Peyer's patch (tissue), 4 donors: ENCODE data around the gene HMCES.
A peak's percentile ranks its signal among the peaks of the same experiment; 100 is the strongest.

ENCODE experiments used
- POLR2A ChIP-seq, 2 donors: fragments of 450-650 bp; IDR thresholded peaks; one replicate each; pipeline ENCODE4 v1.5.1; 2017; ENCODE audit warnings: antibody characterized with exemption in 2 of 2, mild to moderate bottlenecking in 2 of 2, moderate library complexity in 2 of 2
- TF ChIP-seq, protein P1 (sequence below), 6 experiments: fragments of 450-650 bp in 4 of 6; fragments of 200-600 bp in 2 of 6; sonication (generic) in 1 of 6; IDR thresholded peaks; one replicate each; pipeline ENCODE4 v1.5.1; 2017 to 2019; ENCODE audit warnings: antibody characterized with exemption in 6 of 6, mild to moderate bottlenecking in 3 of 6, moderate library complexity in 1 of 6

DNA sequence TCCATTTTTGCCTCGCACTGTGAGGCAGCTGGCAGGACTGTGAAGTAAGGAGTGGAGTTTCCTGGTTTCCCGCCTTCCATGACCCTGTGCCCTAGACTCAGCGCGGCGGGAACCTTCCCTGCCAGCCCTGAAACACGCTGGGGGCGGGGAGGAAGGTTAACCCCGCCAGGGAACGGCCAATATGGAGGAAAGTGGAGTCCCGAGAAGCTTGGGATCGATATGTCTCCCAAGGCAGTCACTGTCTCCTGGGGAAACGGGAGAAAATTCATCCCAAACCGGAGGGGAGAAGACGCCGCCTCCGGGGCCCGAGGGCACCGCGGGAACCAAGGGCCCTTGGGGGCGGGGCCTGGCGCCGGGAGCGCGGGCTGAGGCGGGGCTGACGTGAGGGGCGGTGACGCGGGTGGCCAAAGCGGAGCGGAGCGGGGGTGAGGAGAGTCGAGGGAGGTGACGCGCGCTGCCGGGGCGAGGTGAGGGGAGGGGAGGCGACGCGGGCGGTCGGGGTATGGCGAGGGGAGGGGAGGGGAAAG, at the start of gene HMCES:
- TF ChIP-seq, protein P1, sequence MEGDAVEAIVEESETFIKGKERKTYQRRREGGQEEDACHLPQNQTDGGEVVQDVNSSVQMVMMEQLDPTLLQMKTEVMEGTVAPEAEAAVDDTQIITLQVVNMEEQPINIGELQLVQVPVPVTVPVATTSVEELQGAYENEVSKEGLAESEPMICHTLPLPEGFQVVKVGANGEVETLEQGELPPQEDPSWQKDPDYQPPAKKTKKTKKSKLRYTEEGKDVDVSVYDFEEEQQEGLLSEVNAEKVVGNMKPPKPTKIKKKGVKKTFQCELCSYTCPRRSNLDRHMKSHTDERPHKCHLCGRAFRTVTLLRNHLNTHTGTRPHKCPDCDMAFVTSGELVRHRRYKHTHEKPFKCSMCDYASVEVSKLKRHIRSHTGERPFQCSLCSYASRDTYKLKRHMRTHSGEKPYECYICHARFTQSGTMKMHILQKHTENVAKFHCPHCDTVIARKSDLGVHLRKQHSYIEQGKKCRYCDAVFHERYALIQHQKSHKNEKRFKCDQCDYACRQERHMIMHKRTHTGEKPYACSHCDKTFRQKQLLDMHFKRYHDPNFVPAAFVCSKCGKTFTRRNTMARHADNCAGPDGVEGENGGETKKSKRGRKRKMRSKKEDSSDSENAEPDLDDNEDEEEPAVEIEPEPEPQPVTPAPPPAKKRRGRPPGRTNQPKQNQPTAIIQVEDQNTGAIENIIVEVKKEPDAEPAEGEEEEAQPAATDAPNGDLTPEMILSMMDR (IDR thresholded peaks at IDR 0.05), result peak in 3 of 6 experiments; percentile 17 to 31 (median 23)
- TF ChIP-seq POLR2A (IDR thresholded peaks at IDR 0.05), result peak; percentile 63 to 84
